ENCODE measurements around the gene SUPV3L1. TPM values are rescaled to one million over a fixed set of nuclear protein-coding genes. Genes with fewer than 3 reads are reported as not detected.

The SUPV3L1 gene
- total and polyA plus RNA-seq, 2 of the 8 experiments (the other 6 are each of a cell fraction or from before 2014, with no cell fraction given), result 34.6 to 45.6 TPM

DNA sequence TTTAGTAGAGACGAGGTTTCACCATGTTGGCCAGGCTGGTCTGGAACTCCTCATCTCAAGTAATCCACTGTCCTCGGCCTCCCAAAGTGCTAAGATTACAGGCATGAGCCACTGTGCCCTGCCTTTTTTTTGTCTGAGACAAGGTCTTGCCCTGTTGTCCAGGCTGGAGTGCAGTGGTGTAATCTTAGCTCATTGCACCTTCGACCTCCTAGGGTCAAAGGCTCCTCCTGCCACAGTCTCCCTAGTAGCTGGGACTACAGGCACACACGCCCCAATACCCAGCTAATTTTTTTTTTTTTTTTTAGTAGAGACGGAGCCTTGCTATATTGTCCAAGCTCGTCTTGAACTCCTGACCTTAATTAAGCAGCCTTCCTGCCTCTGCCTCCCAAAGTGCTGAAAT lies 26.8 kb upstream of the SUPV3L1 start:
- no peak for FAIRE-seq
- H3K36me3 ChIP-seq (ENCODE audit: control insufficient read depth in 2 of 4, insufficient read depth in 4 of 4, low read length in 3 of 4), result peaks cover 0 to 8% (median under 1%) of the 10 kb centered on the region in 4 experiments; a peak in 3 of 8 replicates
- H3K79me1 ChIP-seq (ENCODE audit: low read depth, low read length), result no peaks in the 10 kb centered on the region
- WGBS, 2 experiments (ENCODE audit: extremely low coverage in 1 of 2, insufficient coverage in 1 of 2, insufficient read length in 1 of 2, insufficient replicate concordance in 2 of 2, low coverage in 1 of 2, low lambda C conversion rate in 2 of 2, missing lambda C conversion rate in 1 of 2), result 95% methylated on average over 5 of the region's 6 CpGs; no CpG with 5 or more reads in 1 of the 2 experiments
- no peak overlapping the region for H3K18ac ChIP-seq (ENCODE audit: extremely low read depth, low read length)
- H3K23me2 ChIP-seq (ENCODE audit: low read depth, low read length), result no peaks in the 10 kb centered on the region
- no peak overlapping the region for H2AFZ ChIP-seq (ENCODE audit: low read length)
- H3K9ac ChIP-seq (replicated peaks in 1 of 4; ENCODE audit: extremely low read depth in 1 of 4, low read depth in 3 of 4, low read length in 3 of 4), result no peak overlapping the region
- H2BK20ac ChIP-seq (ENCODE audit: low read length), result no peak overlapping the region
- POLR2A ChIA-PET (ENCODE audit: partially characterized antibody), result interaction anchor here (1.0 kb wide), 1 partner anchor 30 kb away, joined by 3 read pairs; no protein-coding TSS in a partner anchor
- no peak overlapping the region for H2BK15ac ChIP-seq (ENCODE audit: low read length)
- H3K9me3 ChIP-seq (ENCODE audit: insufficient read depth in 2 of 2, low read depth in 1 of 2, low read length in 1 of 2), result no peaks in the 10 kb centered on the region
- no peak overlapping the region for H3K23ac ChIP-seq (ENCODE audit: insufficient read length)
- no peaks in the 10 kb centered on the region for H3K27me3 ChIP-seq (replicated peaks in 1 of 4; ENCODE audit: control insufficient read depth in 3 of 4, extremely low read depth in 1 of 4, insufficient read depth in 3 of 4, low read length in 3 of 4)
- H4K20me1 ChIP-seq (replicated peaks in 1 of 2; ENCODE audit: control insufficient read depth in 1 of 2, insufficient read depth in 2 of 2, low read length in 2 of 2), result no peaks in the 10 kb centered on the region
- no peak overlapping the region for H3K4ac ChIP-seq (replicated peaks; ENCODE audit: insufficient read length, low read depth, low read length)
- H2BK12ac ChIP-seq (ENCODE audit: low read depth, low read length), result no peak overlapping the region
- H3K4me2 ChIP-seq (ENCODE audit: insufficient read depth in 1 of 2, low read depth in 2 of 2, low read length in 2 of 2), result no peak overlapping the region
- no peak overlapping the region for H4K5ac ChIP-seq (ENCODE audit: insufficient read length, low read depth, low read length)
- H3K79me2 ChIP-seq (ENCODE audit: control insufficient read depth in 1 of 2, insufficient read depth in 2 of 2, low read length in 2 of 2), result peaks cover 0 to 2% of the 10 kb centered on the region in 2 experiments; a peak in 1 of 4 replicates
- no peak for DNase-seq (ENCODE audit: low read depth in 1 of 2, low spot score in 2 of 2)
- no peaks in the 10 kb centered on the region for H3K4me1 ChIP-seq (replicated peaks in 1 of 4; ENCODE audit: control insufficient read depth in 3 of 4, insufficient read depth in 4 of 4, low read length in 3 of 4)
- H3K4me3 ChIP-seq (ENCODE audit: extremely low read depth in 1 of 4, insufficient read depth in 2 of 4, low read depth in 3 of 4, low read length in 4 of 4), result no peak overlapping the region
- H3K27ac ChIP-seq (ENCODE audit: low read depth, low read length), result no peak overlapping the region
- H2AK5ac ChIP-seq (ENCODE audit: low read depth, low read length), result no peak overlapping the region
- H4K91ac ChIP-seq (replicated peaks; ENCODE audit: insufficient read length, low read length), result no peak overlapping the region
- CTCF ChIA-PET (ENCODE audit: partially characterized antibody), result interaction anchor here (0.8 kb wide), 1 partner anchor 160 kb away, joined by 3 read pairs; no protein-coding TSS in a partner anchor
- H3K14ac ChIP-seq (ENCODE audit: insufficient read length), result no peak overlapping the region
- H2BK5ac ChIP-seq (ENCODE audit: low read depth, low read length), result no peak overlapping the region
- no peak overlapping the region for H4K8ac ChIP-seq (ENCODE audit: extremely low read depth, insufficient read depth, low read length)
- no peak overlapping the region for H2BK120ac ChIP-seq (replicated peaks; ENCODE audit: low read depth, low read length)
- H3K56ac ChIP-seq (replicated peaks; ENCODE audit: insufficient read length, low read depth, low read length), result no peak overlapping the region
- TF ChIP-seq, protein P1, sequence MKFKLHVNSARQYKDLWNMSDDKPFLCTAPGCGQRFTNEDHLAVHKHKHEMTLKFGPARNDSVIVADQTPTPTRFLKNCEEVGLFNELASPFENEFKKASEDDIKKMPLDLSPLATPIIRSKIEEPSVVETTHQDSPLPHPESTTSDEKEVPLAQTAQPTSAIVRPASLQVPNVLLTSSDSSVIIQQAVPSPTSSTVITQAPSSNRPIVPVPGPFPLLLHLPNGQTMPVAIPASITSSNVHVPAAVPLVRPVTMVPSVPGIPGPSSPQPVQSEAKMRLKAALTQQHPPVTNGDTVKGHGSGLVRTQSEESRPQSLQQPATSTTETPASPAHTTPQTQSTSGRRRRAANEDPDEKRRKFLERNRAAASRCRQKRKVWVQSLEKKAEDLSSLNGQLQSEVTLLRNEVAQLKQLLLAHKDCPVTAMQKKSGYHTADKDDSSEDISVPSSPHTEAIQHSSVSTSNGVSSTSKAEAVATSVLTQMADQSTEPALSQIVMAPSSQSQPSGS (IDR thresholded peaks at IDR 0.05; ENCODE audit: low read length), result no peak
- no peak for TF ChIP-seq SP2 (IDR thresholded peaks at IDR 0.05; ENCODE audit: low read length)
- no peak for TF ChIP-seq KDM4A (IDR thresholded peaks at IDR 0.05; ENCODE audit: low read depth, low read length, severe bottlenecking)
- no peak for TF ChIP-seq SIX5 (IDR thresholded peaks at IDR 0.05; ENCODE audit: low read depth, low read length)
- TF ChIP-seq SAP30 (IDR thresholded peaks at IDR 0.05; ENCODE audit: insufficient read depth, insufficient replicate concordance, low read length), result no peak
- no peak for TF ChIP-seq TCF12 (IDR thresholded peaks at IDR 0.05; ENCODE audit: low read depth, low read length)
- TF ChIP-seq, protein P2, sequence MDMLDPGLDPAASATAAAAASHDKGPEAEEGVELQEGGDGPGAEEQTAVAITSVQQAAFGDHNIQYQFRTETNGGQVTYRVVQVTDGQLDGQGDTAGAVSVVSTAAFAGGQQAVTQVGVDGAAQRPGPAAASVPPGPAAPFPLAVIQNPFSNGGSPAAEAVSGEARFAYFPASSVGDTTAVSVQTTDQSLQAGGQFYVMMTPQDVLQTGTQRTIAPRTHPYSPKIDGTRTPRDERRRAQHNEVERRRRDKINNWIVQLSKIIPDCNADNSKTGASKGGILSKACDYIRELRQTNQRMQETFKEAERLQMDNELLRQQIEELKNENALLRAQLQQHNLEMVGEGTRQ (IDR thresholded peaks at IDR 0.05; ENCODE audit: low read length), result no peak
- no peak for TF ChIP-seq NANOG (IDR thresholded peaks at IDR 0.05; ENCODE audit: insufficient read depth, low read depth, low read length, poor library complexity, severe bottlenecking)
- TF ChIP-seq, protein P3, sequence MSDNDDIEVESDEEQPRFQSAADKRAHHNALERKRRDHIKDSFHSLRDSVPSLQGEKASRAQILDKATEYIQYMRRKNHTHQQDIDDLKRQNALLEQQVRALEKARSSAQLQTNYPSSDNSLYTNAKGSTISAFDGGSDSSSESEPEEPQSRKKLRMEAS (IDR thresholded peaks at IDR 0.05), result no peak
- TF ChIP-seq BACH1 (IDR thresholded peaks at IDR 0.05; ENCODE audit: low read length), result no peak

Measured in H1 (cell line).